Osteocyte (in vitro differentiated cells): ENCODE measurements around the gene DIO3. TPM values are rescaled to one million over a fixed set of nuclear protein-coding genes. Genes with fewer than 3 reads are reported as not detected.
A peak's percentile ranks its signal among the peaks of the same experiment; 100 is the strongest.

ENCODE experiments used
- DNase-seq: peaks from one replicate; pipeline ENCODE4 v3.0.0; 2021; ENCODE audit warnings: mixed read lengths; ENCODE audit not compliant: unreplicated experiment; ENCODE audit errors: extremely low spot score
- H3K27ac Mint-ChIP-seq: one replicate; pipeline ENCODE4 v1.8.0; 2021; ENCODE audit warnings: mild to moderate bottlenecking, mixed read lengths; ENCODE audit not compliant: unreplicated experiment
- H3K27me3 Mint-ChIP-seq: one replicate; pipeline ENCODE4 v1.8.0; 2021; ENCODE audit warnings: mixed read lengths; ENCODE audit not compliant: unreplicated experiment
- H3K36me3 Mint-ChIP-seq: one replicate; pipeline ENCODE4 v1.8.0; 2021; ENCODE audit warnings: mixed read lengths; ENCODE audit not compliant: unreplicated experiment
- H3K4me1 Mint-ChIP-seq: one replicate; pipeline ENCODE4 v1.8.0; 2021; ENCODE audit warnings: mixed read lengths; ENCODE audit not compliant: unreplicated experiment
- H3K4me3 Mint-ChIP-seq: one replicate; pipeline ENCODE4 v1.8.0; 2021; ENCODE audit warnings: mild to moderate bottlenecking, moderate library complexity, mixed read lengths; ENCODE audit not compliant: unreplicated experiment
- H3K9me3 Mint-ChIP-seq: one replicate; pipeline ENCODE4 v1.8.0; 2021; ENCODE audit warnings: mixed read lengths; ENCODE audit not compliant: unreplicated experiment
- total RNA-seq: library from RNA; stranded (reverse); gene quantifications from 2 replicates; pipeline ENCODE4 v1.2.1, GENCODE V29; 2021
- TF ChIP-seq, protein P1 (sequence below): fragments of 200-600 bp; sonication (generic); IDR thresholded peaks from 2 replicates; pipeline ENCODE4 v1.5.0; 2021; ENCODE audit warnings: antibody characterized with exemption, mild to moderate bottlenecking, moderate library complexity

Gene DIO3
- total RNA-seq, 1 donor from 2014 or later: 0.43 TPM

DNA sequence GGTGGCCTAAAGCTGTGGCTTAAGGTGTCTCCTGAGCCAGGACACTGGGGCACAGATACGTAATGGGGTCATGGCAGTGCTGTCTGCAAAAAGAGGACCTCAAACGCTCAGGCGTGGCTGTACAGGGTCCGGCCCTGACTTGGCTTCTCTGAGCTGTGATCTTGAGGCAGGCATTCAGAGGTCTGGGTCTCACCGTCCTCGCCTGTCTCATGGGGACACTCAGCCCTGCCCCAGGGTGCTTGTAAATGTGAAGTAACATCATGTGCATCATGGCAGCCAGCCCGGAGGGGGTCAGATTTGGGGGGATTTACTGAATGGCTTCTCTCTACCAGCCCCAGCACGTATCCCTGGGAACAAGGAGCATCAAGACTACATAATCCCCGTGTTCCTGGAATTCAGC lies 28.8 kb downstream of the DIO3 start:
- no peaks in the 10 kb centered on the region for H3K36me3 Mint-ChIP-seq
- TF ChIP-seq, protein P1, sequence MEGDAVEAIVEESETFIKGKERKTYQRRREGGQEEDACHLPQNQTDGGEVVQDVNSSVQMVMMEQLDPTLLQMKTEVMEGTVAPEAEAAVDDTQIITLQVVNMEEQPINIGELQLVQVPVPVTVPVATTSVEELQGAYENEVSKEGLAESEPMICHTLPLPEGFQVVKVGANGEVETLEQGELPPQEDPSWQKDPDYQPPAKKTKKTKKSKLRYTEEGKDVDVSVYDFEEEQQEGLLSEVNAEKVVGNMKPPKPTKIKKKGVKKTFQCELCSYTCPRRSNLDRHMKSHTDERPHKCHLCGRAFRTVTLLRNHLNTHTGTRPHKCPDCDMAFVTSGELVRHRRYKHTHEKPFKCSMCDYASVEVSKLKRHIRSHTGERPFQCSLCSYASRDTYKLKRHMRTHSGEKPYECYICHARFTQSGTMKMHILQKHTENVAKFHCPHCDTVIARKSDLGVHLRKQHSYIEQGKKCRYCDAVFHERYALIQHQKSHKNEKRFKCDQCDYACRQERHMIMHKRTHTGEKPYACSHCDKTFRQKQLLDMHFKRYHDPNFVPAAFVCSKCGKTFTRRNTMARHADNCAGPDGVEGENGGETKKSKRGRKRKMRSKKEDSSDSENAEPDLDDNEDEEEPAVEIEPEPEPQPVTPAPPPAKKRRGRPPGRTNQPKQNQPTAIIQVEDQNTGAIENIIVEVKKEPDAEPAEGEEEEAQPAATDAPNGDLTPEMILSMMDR: no peak
- H3K9me3 Mint-ChIP-seq: no peaks in the 10 kb centered on the region
- H3K4me1 Mint-ChIP-seq: no peaks in the 10 kb centered on the region
- H3K4me3 Mint-ChIP-seq: no peak overlapping the region
- peak; percentile 75 for DNase-seq
- peaks cover 4% of the 10 kb centered on the region for H3K27me3 Mint-ChIP-seq
- no peak overlapping the region for H3K27ac Mint-ChIP-seq

DNA sequence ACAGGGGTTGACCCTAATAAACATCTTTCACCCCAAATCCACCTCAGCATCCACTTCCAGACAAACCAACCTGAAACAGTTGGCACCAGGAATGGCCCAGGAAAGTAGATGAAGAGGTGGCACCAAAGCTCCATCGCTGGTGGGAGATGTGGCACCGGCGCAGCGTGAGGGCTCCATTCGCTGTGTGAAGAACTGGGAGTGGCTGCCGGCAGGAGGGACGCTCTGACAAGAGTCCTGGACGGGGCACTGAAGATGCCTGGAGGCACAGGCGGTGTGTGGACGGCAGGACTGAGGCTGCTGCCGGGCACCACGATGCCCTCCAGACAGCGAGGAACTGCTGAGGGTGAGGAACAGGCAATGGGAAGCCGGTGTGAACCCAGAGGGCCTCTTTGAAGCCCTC lies 29.3 kb downstream of the DIO3 start:
- Mint-ChIP-seq H3K36me3 (no peaks in the 10 kb centered on the region), H3K9me3 (no peaks in the 10 kb centered on the region), H3K27me3 (peaks cover 4% of the 10 kb centered on the region), H3K27ac (no peak overlapping the region), H3K4me3 (no peak overlapping the region), H3K4me1 (no peaks in the 10 kb centered on the region)
- no peak for DNase-seq
- TF ChIP-seq, protein P1: no peak

DNA sequence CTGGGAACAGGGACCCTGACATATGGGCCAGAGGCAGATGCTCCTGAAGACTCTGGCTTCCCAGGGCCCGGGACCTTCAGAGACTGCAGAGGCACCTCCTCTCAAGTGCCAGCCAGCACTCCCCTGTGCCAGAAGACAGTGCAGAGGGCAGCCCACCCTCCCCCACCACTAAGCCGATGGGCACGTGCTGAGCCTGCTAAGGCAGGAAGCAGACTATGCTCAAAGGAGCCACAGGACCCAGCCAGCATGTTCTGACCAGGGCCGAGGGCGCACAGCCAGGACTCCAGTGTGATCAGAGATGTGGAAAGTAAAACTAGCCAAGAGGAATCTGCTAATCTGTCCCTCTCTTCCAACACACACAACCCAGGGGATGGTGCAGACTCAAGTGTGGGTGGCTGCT lies 29.8 kb downstream of the DIO3 start:
- no peaks in the 10 kb centered on the region for H3K36me3 Mint-ChIP-seq

DNA sequence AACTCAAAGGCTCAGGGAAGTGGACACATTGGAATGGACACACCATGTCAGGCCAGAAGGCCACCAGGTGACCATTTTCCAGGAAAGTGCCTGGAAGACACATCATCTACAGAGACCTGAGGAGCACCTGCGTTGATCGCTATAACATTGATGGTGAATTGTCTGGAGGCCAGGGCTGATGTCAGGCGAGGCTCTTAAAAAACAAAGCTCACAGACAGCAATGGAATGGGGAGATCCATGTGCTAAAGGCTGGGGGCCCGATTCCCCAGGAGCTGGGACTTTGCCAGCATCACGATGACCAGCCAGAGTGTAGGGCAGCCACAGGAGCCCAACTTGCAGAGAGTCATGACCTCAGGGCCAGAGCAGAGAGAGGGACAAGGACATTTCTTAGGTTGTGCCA lies 30.3 kb downstream of the DIO3 start:
- Mint-ChIP-seq H3K4me3 (no peak overlapping the region), H3K36me3 (no peaks in the 10 kb centered on the region), H3K9me3 (peaks cover 6% of the 10 kb centered on the region), H3K27me3 (peaks cover 4% of the 10 kb centered on the region), H3K4me1 (no peaks in the 10 kb centered on the region), H3K27ac (no peak overlapping the region)
- no peak for DNase-seq
- TF ChIP-seq, protein P1: no peak

More for the DNA sequence above, 29.8 kb downstream of the DIO3 start:
- no peak for DNase-seq
- Mint-ChIP-seq H3K4me3 (no peak overlapping the region), H3K4me1 (no peaks in the 10 kb centered on the region), H3K9me3 (peaks cover 4% of the 10 kb centered on the region), H3K27me3 (peaks cover 4% of the 10 kb centered on the region), H3K27ac (no peak overlapping the region)
- TF ChIP-seq, protein P1: no peak

DNA sequence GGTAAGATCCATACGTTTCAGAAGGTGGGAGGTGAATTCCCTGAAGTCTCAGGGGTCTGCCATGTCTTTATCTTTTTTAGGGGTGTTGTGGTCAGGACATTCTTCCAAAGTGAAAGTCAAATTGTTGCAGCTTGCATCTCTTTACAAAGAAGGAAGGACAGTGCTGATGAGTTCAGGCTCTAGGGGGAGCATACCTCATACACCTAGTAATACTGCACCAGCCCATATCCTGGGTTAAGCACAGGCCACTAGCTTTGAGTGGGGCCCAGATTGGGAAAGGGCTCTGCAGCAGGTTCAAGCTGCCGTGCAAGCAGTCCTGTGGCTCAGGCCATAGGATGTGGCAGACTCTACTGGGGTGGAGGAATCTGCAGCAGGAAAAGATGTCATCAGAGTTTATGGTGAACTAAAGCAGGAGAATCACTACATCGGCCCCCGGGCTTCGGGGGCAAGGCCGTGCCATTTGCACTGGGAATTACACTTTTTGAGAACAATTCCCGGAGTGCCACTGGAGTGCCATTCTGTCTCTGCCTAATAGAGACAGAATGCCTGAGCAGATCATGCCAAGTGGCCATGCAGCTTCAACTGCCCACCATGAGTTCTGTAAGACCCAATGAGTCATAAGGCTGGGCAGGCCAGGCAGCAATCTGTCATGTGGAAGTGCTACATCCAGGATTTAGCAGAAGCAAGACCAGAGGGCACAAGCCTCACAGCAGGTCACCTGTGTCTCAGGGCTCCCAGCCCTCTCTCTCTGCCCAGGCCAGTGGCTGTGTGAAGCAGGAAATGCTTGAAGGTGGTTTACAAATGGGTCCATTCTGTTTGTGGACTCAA lies 32.3 kb downstream of the DIO3 start:
- DNase-seq: no peak

More for the DNA sequence above, 32.3 kb downstream of the DIO3 start:
- Mint-ChIP-seq H3K9me3 (peaks cover 13% of the 10 kb centered on the region), H3K27me3 (peaks cover 4% of the 10 kb centered on the region), H3K27ac (no peak overlapping the region), H3K4me3 (no peak overlapping the region), H3K36me3 (no peaks in the 10 kb centered on the region), H3K4me1 (no peaks in the 10 kb centered on the region)
- TF ChIP-seq, protein P1: no peak
